Measurements from ENCODE around the gene SLC46A1. TPM values are rescaled to one million over a fixed set of nuclear protein-coding genes. Genes with fewer than 3 reads are reported as not detected.

The SLC46A1 gene
- total and polyA plus RNA-seq, 2 of the 13 experiments (the other 11 are each of a cell fraction or from before 2014, with no cell fraction given), result 19.6 to 22.6 TPM

DNA sequence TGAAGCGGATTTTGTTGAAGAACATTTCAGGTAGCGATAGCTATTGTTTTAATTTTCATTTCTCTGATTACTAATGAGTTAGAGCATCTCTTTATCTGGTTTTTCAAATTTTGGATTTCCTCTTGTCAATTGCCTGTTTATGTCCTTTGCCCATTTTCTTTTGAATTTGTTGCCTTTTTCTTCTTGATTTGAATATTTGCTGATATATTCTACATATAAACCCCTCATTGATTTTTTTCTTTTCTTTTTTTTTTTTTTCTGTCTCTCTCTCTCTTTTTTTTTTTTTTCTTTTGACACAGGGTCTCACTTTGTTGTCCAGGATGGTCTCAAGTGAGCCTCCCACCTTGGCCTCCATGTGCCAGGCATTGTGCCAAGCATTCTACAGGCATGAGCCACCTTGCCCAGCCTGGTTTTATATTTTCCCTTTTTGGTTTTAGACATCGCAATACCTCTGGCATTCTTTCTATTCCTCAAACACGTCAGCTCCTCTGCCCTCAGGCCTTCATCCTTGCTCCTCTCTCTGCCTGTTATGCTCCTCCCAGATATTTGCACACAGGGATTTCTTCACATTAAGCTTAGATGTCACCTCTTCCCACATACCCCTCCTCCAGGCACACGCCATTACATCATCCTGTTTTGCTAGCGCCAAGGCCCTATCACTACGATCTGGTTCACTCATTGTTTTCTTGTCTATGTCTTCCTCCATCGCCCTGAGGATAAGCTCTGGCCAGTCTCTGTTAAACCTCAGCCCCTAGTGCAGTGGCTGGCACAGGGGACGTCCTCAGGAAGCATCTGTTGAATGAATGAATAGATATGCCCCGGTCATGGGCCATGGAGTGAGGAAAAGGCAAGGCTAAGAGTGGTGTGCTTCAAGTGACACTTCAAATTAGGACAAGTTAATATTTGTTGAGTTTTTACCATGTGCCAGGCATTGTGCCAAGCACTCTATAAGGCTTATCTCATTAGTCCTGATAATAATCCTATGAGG is 25.9 kb downstream of the SLC46A1 start (continued):
- TF ChIP-seq, protein P1, sequence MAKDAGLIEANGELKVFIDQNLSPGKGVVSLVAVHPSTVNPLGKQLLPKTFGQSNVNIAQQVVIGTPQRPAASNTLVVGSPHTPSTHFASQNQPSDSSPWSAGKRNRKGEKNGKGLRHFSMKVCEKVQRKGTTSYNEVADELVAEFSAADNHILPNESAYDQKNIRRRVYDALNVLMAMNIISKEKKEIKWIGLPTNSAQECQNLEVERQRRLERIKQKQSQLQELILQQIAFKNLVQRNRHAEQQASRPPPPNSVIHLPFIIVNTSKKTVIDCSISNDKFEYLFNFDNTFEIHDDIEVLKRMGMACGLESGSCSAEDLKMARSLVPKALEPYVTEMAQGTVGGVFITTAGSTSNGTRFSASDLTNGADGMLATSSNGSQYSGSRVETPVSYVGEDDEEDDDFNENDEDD (CRISPR knock-in tag; IDR thresholded peaks at IDR 0.05; ENCODE audit: borderline replicate concordance), result no peak
- no peak for TF ChIP-seq DMAP1 (CRISPR knock-in tag; IDR thresholded peaks at IDR 0.05)
- TF ChIP-seq REXO4 (CRISPR knock-in tag; IDR thresholded peaks at IDR 0.05; ENCODE audit: borderline replicate concordance), result no peak
- no peak for TF ChIP-seq MTF1 (CRISPR knock-in tag; IDR thresholded peaks at IDR 0.05)
- peak; percentile 41; the same call in 1 of the 2 replicates for TF ChIP-seq FOSL2 (CRISPR knock-in tag; IDR thresholded peaks at IDR 0.05)
- TF ChIP-seq, protein P2, sequence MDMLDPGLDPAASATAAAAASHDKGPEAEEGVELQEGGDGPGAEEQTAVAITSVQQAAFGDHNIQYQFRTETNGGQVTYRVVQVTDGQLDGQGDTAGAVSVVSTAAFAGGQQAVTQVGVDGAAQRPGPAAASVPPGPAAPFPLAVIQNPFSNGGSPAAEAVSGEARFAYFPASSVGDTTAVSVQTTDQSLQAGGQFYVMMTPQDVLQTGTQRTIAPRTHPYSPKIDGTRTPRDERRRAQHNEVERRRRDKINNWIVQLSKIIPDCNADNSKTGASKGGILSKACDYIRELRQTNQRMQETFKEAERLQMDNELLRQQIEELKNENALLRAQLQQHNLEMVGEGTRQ (IDR thresholded peaks at IDR 0.05; ENCODE audit: low read depth, low read length), result no peak
- TF ChIP-seq, protein P2 (CRISPR knock-in tag; IDR thresholded peaks at IDR 0.05; ENCODE audit: borderline replicate concordance), result no peak
- TF ChIP-seq, protein P3, sequence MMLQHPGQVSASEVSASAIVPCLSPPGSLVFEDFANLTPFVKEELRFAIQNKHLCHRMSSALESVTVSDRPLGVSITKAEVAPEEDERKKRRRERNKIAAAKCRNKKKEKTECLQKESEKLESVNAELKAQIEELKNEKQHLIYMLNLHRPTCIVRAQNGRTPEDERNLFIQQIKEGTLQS (CRISPR knock-in tag; IDR thresholded peaks at IDR 0.05), result 0 out of 2 replicates have a peak, but pooled peaks have one; percentile 48
- TF ChIP-seq ZNF569 (CRISPR knock-in tag; IDR thresholded peaks at IDR 0.05; ENCODE audit: borderline replicate concordance), result no peak
- TF ChIP-seq, protein P4, sequence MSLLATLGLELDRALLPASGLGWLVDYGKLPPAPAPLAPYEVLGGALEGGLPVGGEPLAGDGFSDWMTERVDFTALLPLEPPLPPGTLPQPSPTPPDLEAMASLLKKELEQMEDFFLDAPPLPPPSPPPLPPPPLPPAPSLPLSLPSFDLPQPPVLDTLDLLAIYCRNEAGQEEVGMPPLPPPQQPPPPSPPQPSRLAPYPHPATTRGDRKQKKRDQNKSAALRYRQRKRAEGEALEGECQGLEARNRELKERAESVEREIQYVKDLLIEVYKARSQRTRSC (CRISPR knock-in tag; IDR thresholded peaks at IDR 0.05; ENCODE audit: low read depth), result no peak
- peak; percentile 54; the same call in 1 of the 2 replicates for TF ChIP-seq NR2C2 (CRISPR knock-in tag; IDR thresholded peaks at IDR 0.05; ENCODE audit: borderline replicate concordance)
- no peak for TF ChIP-seq SPEN (CRISPR knock-in tag; IDR thresholded peaks at IDR 0.05; ENCODE audit: low read depth)
- TF ChIP-seq NFKBIZ (CRISPR knock-in tag; IDR thresholded peaks at IDR 0.05), result 0 out of 2 replicates have a peak, but pooled peaks have one; percentile 23
- TF ChIP-seq, protein P5, sequence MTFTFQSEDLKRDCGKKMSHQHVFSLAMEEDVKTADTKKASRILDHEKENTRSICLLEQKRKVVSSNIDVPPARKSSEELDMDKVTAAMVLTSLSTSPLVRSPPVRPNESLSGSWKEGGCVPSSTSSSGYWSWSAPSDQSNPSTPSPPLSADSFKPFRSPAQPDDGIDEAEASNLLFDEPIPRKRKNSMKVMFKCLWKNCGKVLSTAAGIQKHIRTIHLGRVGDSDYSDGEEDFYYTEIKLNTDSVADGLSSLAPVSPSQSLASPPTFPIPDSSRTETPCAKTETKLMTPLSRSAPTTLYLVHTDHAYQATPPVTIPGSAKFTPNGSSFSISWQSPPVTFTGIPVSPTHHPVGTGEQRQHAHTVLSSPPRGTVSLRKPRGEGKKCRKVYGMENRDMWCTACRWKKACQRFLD (CRISPR knock-in tag; IDR thresholded peaks at IDR 0.05; ENCODE audit: borderline replicate concordance), result no peak
- no peak for TF ChIP-seq TMF1 (CRISPR knock-in tag; IDR thresholded peaks at IDR 0.05; ENCODE audit: low read depth)
- TF ChIP-seq JARID2 (CRISPR knock-in tag; IDR thresholded peaks at IDR 0.05; ENCODE audit: insufficient replicate concordance), result no peak
- TF ChIP-seq, protein P6, sequence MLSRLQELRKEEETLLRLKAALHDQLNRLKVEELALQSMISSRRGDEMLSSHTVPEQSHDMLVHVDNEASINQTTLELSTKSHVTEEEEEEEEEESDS (CRISPR knock-in tag; IDR thresholded peaks at IDR 0.05; ENCODE audit: borderline replicate concordance), result no peak
